ENCODE results near the gene PRKG1.

- no peak for TF ChIP-seq CTCF (IDR thresholded peaks at IDR 0.05; ENCODE audit: low read depth, low read length)
- no peak for TF ChIP-seq EZH2phosphoT487 (IDR thresholded peaks at IDR 0.05; ENCODE audit: low read depth)
Measured at GRCh38 chr10:51430506-51430905, 356.2 kb downstream of the PRKG1 start.

Measured in OCI-LY3 (cell line).